K562 (cell line): Measurements from ENCODE around the gene HECA. TPM values are rescaled to one million over a fixed set of nuclear protein-coding genes. Genes with fewer than 3 reads are reported as not detected.

Experiments used
- ATAC-seq: fragments of 200-7000 bp; cut with Tn5 transposase; 3 replicates; pipeline ENCODE4 v1.9.1; 2020; ENCODE audit warnings: moderate library complexity
- BruUV-seq: library from RNA; stranded (reverse); fragments of 400-500 nt; replicated peaks from 2 replicates; lab custom pipeline; 2021; lab: Mats Ljungman, UMichigan
- CTCF ChIA-PET: fragments of 300-600 bp; formaldehyde crosslinking; extraction: SDS; loops from one replicate; lab custom pipeline; 2021; ENCODE audit warnings: low intra/inter-chr PET ratio; lab: Yijun Ruan, JAX
- POLR2A ChIA-PET: fragments of 300-600, 350-650 bp; sonication (Branson Sonifier 250); formaldehyde crosslinking; extraction: SDS; loops from one replicate; lab custom pipeline; 2021; ENCODE audit warnings: antibody characterized with exemption, inconsistent platforms; lab: Yijun Ruan, JAX
- DNase-seq, 4 experiments: peaks; one replicate each; pipeline versions ENCODE4 v3.0.0 to v3.0.0-alpha.2; 2011 to 2018; ENCODE audit warnings: low spot score in 3 of 4, mixed read lengths in 3 of 4; ENCODE audit errors: extremely low read depth in 1 of 4
- FAIRE-seq: peaks from 2 replicates; lab custom pipeline; 2011; peaks lifted over from hg19 to GRCh38; lab: Jason Lieb, UNC
- H2AFZ ChIP-seq: 2 replicates; pipeline ENCODE4 v1.6.0; 2011; ENCODE audit warnings: low read depth, low read length, control low read depth, inconsistent platforms
- H3K27ac ChIP-seq: fragments of 200-600 bp; 3 replicates; pipeline ENCODE4 v1.8.0; 2011; ENCODE audit warnings: low read depth, mild to moderate bottlenecking, control low read depth, inconsistent platforms, low read length, moderate library complexity, mixed read lengths; ENCODE audit errors: extremely low read depth
- H3K27me3 ChIP-seq, 2 experiments: fragments of 300-600 bp in 1 of 2; 2 replicates in 1 of 2; 3 replicates in 1 of 2; pipeline versions ENCODE4 v1.6.0 to v1.8.0; 2011; ENCODE audit warnings: inconsistent platforms in 2 of 2, low read length in 2 of 2, mild to moderate bottlenecking in 1 of 2, mixed read lengths in 1 of 2, moderate library complexity in 1 of 2; ENCODE audit not compliant: control insufficient read depth in 2 of 2, insufficient read depth in 2 of 2
- H3K36me3 ChIP-seq: fragments of 300-600 bp; 3 replicates; pipeline ENCODE4 v1.8.0; 2011; ENCODE audit warnings: mild to moderate bottlenecking, low read length, inconsistent platforms; ENCODE audit not compliant: control insufficient read depth, insufficient read depth
- H3K4me1 ChIP-seq, 2 experiments: fragments of 200-600 bp in 1 of 2; replicated peaks in 1 of 2; 2 replicates in 1 of 2; 3 replicates in 1 of 2; pipeline versions ENCODE4 v1.5.1 to v1.8.0; 2011; ENCODE audit warnings: inconsistent platforms in 2 of 2, low read length in 2 of 2, mild to moderate bottlenecking in 1 of 2, mixed read lengths in 1 of 2, moderate library complexity in 1 of 2; ENCODE audit not compliant: control insufficient read depth in 2 of 2, insufficient read depth in 2 of 2
- H3K4me2 ChIP-seq: 2 replicates; pipeline ENCODE4 v1.6.1; 2011; ENCODE audit warnings: low read length, control low read depth, inconsistent platforms, mixed read lengths; ENCODE audit not compliant: insufficient read depth
- H3K4me3 ChIP-seq: fragments of 200-600 bp; sonication (generic), shearing (Covaris generic); 2 replicates; pipeline ENCODE4 v1.5.1; 2016; ENCODE audit warnings: control low read depth, inconsistent platforms
- H3K79me2 ChIP-seq: fragments of 200-600 bp; 3 replicates; pipeline ENCODE4 v1.8.0; 2011; ENCODE audit warnings: low read length, inconsistent platforms; ENCODE audit not compliant: control insufficient read depth, insufficient read depth
- H3K9ac ChIP-seq, 2 experiments: 2 replicates each; pipeline versions ENCODE4 v1.6.0 to v1.6.1; 2011; ENCODE audit warnings: low read depth in 2 of 2, low read length in 2 of 2, control low read depth in 1 of 2, inconsistent platforms in 1 of 2, mild to moderate bottlenecking in 1 of 2, mixed read lengths in 1 of 2; ENCODE audit not compliant: insufficient read depth in 1 of 2
- H3K9me1 ChIP-seq: one replicate; pipeline ENCODE4 v1.6.0; 2011; ENCODE audit warnings: inconsistent platforms, mild to moderate bottlenecking, low read length, moderate library complexity; ENCODE audit not compliant: control insufficient read depth, insufficient read depth
- H3K9me3 ChIP-seq: replicated peaks from 2 replicates; pipeline ENCODE4 v1.5.1; 2011; ENCODE audit warnings: low read depth, low read length, inconsistent platforms; ENCODE audit not compliant: control insufficient read depth, insufficient read depth
- H4K20me1 ChIP-seq: replicated peaks from 2 replicates; pipeline ENCODE4 v1.6.1; 2011; ENCODE audit warnings: low read length, inconsistent platforms, mixed read lengths; ENCODE audit not compliant: control insufficient read depth, insufficient read depth
- ATF1 ChIP-seq, 2 experiments: fragments of 450-650 bp in 1 of 2; IDR thresholded peaks; 2 replicates each; pipeline ENCODE4 v1.6.1; 2016; ENCODE audit warnings: missing compliant biosample characterization in 1 of 2, missing genetic modification characterization in 1 of 2
- ATF7 ChIP-seq: fragments of 450-650 bp; IDR thresholded peaks from 2 replicates; pipeline ENCODE4 v1.7.1; 2014; ENCODE audit warnings: mild to moderate bottlenecking, moderate library complexity
- CREM ChIP-seq: IDR thresholded peaks from 2 replicates; pipeline ENCODE4 v1.6.1; 2014; ENCODE audit warnings: antibody characterized with exemption, low read depth
- FIP1L1 ChIP-seq: fragments of 200-400 bp; formaldehyde crosslinking; IDR thresholded peaks from 2 replicates; pipeline ENCODE4 v1.6.1; 2018; ENCODE audit warnings: mild to moderate bottlenecking, low read depth, low read length; ENCODE audit not compliant: poor library complexity, severe bottlenecking
- JUNB ChIP-seq: fragments of 450-650 bp; formaldehyde crosslinking; conservative IDR thresholded peaks from 2 replicates; pipeline ENCODE4 v1.4.0; 2020; ENCODE audit warnings: mild to moderate bottlenecking
- JUND ChIP-seq, 2 experiments: IDR thresholded peaks; 2 replicates in 1 of 2; 3 replicates in 1 of 2; pipeline ENCODE4 v1.6.1; 2011; ENCODE audit warnings: borderline replicate concordance in 2 of 2, low read depth in 2 of 2, low read length in 2 of 2, improper control_type of control experiment in 1 of 2, missing biosample characterization in 1 of 2, missing genetic modification characterization in 1 of 2, missing genetic modification reagents in 1 of 2
- KLF10 ChIP-seq: fragments of 250-450 bp; sonication (Bioruptor Pico); IDR thresholded peaks from 2 replicates; pipeline ENCODE4 v1.6.1; 2021; ENCODE audit warnings: matching md5 sums
- SRSF9 ChIP-seq: fragments of 200-400 bp; formaldehyde crosslinking; IDR thresholded peaks from 2 replicates; pipeline ENCODE4 v1.6.1; 2017; ENCODE audit warnings: low read depth, low read length, borderline replicate concordance
- WGBS: fragments of 100-300 bp; shearing (Covaris generic); methylation state at CpG from one replicate; pipeline ENCODE4 v1.1.6; 2016; ENCODE audit warnings: low coverage, mixed read lengths; ENCODE audit not compliant: insufficient coverage; ENCODE audit errors: missing lambda C conversion rate; 5-methylcytosine and 5-hydroxymethylcytosine counted together
- in situ Hi-C: fragments of 300-500 bp; cut with MboI; formaldehyde crosslinking; loops from 4 replicates; pipeline ENCODE4 v1.15.0; 2018; ENCODE audit warnings: inconsistent platforms, mixed read lengths
- intact Hi-C: fragments of 100-400 bp; cut with micrococcal nuclease; formaldehyde crosslinking; loops from 2 replicates; pipeline ENCODE4 v1.14.2; 2022
- polyA plus RNA-seq, 8 experiments: library from polyadenylated mRNA; depleted of rRNA in 4 of 8; stranded (reverse) in 5 of 8; unstranded in 3 of 8; fragments of >200 nt; fragmentation: Nextera tagmentation in 2 of 8; fragmentation: Illumina TruSeq in 1 of 8; extraction: Ambion mirVana in 2 of 8; extraction: Trizol in 1 of 8; gene quantifications; 2 replicates each; pipeline versions ENCODE4 v1.2.1 to v1.2.3, GENCODE V29; 2011 to 2014; ENCODE audit warnings: inconsistent platforms in 1 of 8, missing spikeins in 1 of 8
- total RNA-seq, 7 experiments: library from RNA; depleted of rRNA in 6 of 7; stranded (reverse); fragments of >200 nt in 6 of 7; fragmentation: Illumina TruSeq in 2 of 7; extraction: Trizol in 2 of 7; gene quantifications; 2 replicates each; pipeline versions ENCODE4 v1.2.1 to v1.2.3, GENCODE V29; 2011 to 2021; ENCODE audit warnings: low replicate concordance in 1 of 7
- TF ChIP-seq, protein P1 (sequence below), 2 experiments: fragments of 450-650 bp; IDR thresholded peaks; 2 replicates each; pipeline ENCODE4 v1.6.1; 2016; ENCODE audit warnings: mild to moderate bottlenecking in 2 of 2, borderline replicate concordance in 1 of 2, low read depth in 1 of 2, moderate library complexity in 1 of 2
- TF ChIP-seq, protein P2 (sequence below): fragments of 450-650 bp; IDR thresholded peaks from 2 replicates; pipeline ENCODE4 v1.6.1; 2017; ENCODE audit warnings: mild to moderate bottlenecking, moderate library complexity

Gene HECA
- total and polyA plus RNA-seq, 9 of the 15 experiments (the other 6 are each of a cell fraction or from before 2014, with no cell fraction given) = 0.31 to 2.3 (median 1.1) TPM

DNA sequence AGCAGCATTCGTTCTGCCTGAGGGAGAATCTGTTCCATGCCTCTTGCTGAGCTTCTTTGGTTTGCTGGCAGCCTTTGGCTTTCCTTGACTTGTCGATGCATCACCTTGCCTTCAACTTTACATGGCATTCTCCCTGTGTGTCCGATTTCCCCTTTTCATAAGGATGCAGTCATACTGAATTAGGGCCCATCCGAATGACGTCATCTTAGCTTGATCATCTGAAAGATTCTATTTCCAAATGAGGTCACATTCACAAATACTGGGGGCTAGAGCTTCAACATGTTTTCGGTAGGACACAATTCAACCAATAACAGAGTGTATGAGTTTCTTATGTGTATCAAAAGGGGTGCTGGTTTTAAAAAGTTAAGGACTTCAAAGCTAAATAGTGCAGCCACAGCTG lies 27.8 kb upstream of the HECA start:
- no peak for FAIRE-seq
- no peak overlapping the region for H3K27ac ChIP-seq
- peaks cover 0 to 4% of the 10 kb centered on the region in 2 experiments; a peak in 1 of 5 replicates for H3K27me3 ChIP-seq
- H3K9me1 ChIP-seq = no peaks in the 10 kb centered on the region
- H3K4me3 ChIP-seq = no peak overlapping the region
- intact Hi-C loops = no loop called here
- no peak overlapping the region for H3K4me2 ChIP-seq
- DNase-seq = no peak
- H3K9me3 ChIP-seq = no peaks in the 10 kb centered on the region
- H3K4me1 ChIP-seq = no peaks in the 10 kb centered on the region
- CTCF ChIA-PET = interaction anchor here (0.6 kb wide), 1 partner anchor 406 kb away, joined by 8 read pairs; no protein-coding TSS in a partner anchor
- H4K20me1 ChIP-seq = no peaks in the 10 kb centered on the region
- POLR2A ChIA-PET = interaction anchor here (0.6 to 1.3 kb wide), 4 partner anchors 9 to 251 kb away, joined by 3 to 5 read pairs (median 3); no protein-coding TSS in a partner anchor
- H3K79me2 ChIP-seq = no peaks in the 10 kb centered on the region
- no peaks in the 10 kb centered on the region for H3K36me3 ChIP-seq
- H2AFZ ChIP-seq = no peak overlapping the region
- 4% methylated on average over 6 of the region's 6 CpGs for WGBS
- in situ Hi-C loops = loop anchor here (10.0 kb wide), 1 partner anchor 292 kb away; no protein-coding TSS in a partner anchor
- no peak for ATAC-seq
- H3K9ac ChIP-seq = no peak overlapping the region
- no TSS peak for BruUV-seq
- TF ChIP-seq JUNB (CRISPR knock-in tag) (peak; percentile 87), ATF7 (peak; percentile 90), CREM (peak; percentile 36; the same call in 1 of the 2 replicates), KLF10 (no peak), SRSF9 (no peak), FIP1L1 (no peak), JUND (IDR thresholded peaks at IDR 0.05; ENCODE audit: borderline replicate concordance, low read depth, low read length) (peak; percentile 53), JUND (tag; IDR thresholded peaks at IDR 0.05; ENCODE audit: borderline replicate concordance, low read depth, low read length) (peak; percentile 73; the same call in 1 of the 3 replicates), ATF1 (CRISPR knock-in tag; IDR thresholded peaks at IDR 0.05) (no peak), ATF1 (tag; IDR thresholded peaks at IDR 0.05) (peak; percentile 59)
- TF ChIP-seq, protein P1, sequence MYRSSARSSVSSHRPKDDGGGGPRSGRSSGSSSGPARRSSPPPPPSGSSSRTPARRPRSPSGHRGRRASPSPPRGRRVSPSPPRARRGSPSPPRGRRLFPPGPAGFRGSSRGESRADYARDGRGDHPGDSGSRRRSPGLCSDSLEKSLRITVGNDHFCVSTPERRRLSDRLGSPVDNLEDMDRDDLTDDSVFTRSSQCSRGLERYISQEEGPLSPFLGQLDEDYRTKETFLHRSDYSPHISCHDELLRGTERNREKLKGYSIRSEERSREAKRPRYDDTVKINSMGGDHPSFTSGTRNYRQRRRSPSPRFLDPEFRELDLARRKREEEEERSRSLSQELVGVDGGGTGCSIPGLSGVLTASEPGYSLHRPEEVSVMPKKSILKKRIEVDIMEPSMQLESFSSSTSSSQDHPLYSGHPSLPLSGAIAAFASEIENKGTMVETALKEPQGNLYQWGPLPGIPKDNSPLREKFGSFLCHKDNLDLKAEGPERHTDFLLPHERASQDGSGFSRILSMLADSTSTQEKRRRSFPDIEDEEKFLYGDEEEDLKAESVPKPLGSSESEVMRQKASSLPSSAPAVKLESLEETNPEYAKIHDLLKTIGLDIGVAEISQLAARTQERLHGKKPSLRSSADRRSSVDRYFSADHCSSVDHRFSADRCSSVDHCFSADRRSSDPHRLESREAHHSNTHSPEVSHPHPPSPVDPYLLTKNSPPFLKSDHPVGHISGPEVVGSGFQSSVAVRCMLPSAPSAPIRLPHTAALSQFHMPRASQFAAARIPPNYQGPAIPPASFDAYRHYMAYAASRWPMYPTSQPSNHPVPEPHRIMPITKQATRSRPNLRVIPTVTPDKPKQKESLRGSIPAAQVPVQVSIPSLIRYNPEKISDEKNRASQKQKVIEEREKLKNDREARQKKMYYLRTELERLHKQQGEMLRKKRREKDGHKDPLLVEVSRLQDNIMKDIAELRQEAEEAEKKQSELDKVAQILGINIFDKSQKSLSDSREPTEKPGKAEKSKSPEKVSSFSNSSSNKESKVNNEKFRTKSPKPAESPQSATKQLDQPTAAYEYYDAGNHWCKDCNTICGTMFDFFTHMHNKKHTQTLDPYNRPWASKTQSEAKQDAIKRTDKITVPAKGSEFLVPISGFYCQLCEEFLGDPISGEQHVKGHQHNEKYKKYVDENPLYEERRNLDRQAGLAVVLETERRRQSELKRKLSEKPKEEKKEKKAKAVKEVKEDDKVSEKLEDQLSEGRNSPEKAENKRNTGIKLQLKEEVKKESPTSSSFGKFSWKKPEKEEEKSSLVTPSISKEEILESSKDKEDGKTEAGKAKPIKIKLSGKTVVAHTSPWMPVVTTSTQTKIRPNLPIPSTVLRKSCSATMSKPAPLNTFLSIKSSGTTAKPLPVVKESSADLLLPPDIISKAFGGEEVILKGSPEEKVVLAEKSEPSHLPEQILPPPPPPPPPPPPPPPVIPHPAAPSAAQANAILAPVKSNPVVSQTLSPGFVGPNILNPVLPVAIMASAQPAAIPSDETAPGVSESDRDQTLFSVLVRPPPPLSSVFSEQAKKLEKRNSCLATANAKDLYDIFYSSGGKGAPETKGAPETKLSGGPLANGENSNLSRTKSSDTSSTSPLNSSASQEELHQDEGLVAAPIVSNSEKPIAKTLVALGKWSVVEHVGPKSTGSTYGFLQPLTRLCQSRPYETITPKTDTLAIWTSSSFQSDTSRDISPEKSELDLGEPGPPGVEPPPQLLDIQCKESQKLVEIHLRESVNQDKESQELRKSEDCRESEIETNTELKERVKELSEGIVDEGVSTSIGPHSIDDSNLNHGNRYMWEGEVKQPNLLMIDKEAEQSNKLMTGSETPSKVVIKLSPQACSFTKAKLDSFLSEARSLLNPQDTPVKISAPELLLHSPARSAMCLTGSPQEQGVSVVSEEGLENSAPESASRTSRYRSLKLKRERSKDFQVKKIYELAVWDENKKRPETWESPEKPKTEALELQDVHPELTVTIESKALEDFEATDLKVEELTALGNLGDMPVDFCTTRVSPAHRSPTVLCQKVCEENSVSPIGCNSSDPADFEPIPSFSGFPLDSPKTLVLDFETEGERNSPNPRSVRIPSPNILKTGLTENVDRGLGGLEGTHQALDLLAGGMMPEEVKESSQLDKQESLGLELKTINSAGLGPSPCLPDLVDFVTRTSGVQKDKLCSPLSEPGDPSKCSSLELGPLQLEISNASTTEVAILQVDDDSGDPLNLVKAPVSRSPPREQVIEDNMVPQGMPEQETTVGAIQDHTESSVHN (IDR thresholded peaks at IDR 0.05; ENCODE audit: borderline replicate concordance in 1 of 2, low read depth in 1 of 2) = no peak
- TF ChIP-seq, protein P2, sequence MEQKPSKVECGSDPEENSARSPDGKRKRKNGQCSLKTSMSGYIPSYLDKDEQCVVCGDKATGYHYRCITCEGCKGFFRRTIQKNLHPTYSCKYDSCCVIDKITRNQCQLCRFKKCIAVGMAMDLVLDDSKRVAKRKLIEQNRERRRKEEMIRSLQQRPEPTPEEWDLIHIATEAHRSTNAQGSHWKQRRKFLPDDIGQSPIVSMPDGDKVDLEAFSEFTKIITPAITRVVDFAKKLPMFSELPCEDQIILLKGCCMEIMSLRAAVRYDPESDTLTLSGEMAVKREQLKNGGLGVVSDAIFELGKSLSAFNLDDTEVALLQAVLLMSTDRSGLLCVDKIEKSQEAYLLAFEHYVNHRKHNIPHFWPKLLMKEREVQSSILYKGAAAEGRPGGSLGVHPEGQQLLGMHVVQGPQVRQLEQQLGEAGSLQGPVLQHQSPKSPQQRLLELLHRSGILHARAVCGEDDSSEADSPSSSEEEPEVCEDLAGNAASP = no peak
